ENCODE results near the gene KIF1A.

DNA sequence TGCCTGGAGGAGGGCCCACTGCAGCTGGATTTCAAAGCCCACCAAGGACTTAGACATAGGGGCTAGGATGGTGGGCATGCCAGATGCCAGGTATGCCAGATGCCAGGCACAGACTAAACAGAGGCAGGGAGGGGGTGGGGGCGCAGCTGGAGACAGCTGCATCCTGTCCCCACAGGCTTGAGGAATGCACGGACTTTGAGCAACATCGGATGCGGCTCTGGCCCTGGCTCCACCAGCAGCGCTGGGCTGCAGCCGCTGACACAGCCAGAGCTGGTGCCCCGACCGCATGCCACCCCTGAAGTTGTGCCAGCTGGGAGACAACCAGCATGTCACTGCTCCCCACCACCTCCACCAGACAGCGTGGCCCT, 88.9 kb downstream of the KIF1A start:
- TF ChIP-seq, protein P1, sequence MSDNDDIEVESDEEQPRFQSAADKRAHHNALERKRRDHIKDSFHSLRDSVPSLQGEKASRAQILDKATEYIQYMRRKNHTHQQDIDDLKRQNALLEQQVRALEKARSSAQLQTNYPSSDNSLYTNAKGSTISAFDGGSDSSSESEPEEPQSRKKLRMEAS (IDR thresholded peaks at IDR 0.05), result no peak
- TF ChIP-seq TAF1 (IDR thresholded peaks at IDR 0.05; ENCODE audit: low read depth) (no peak), EP300 (IDR thresholded peaks at IDR 0.05; ENCODE audit: borderline replicate concordance) (no peak), CEBPB (IDR thresholded peaks at IDR 0.05) (no peak), NFIC (IDR thresholded peaks at IDR 0.05) (no peak), CREB1 (IDR thresholded peaks at IDR 0.05; ENCODE audit: low read depth) (no peak), FOXM1 (IDR thresholded peaks at IDR 0.05; ENCODE audit: borderline replicate concordance, low read depth) (no peak), EGR1 (IDR thresholded peaks at IDR 0.05) (no peak), RAD21 (IDR thresholded peaks at IDR 0.05; ENCODE audit: low read depth) (no peak), TCF12 (IDR thresholded peaks at IDR 0.05; ENCODE audit: low read depth) (no peak)
- TF ChIP-seq, protein P2, sequence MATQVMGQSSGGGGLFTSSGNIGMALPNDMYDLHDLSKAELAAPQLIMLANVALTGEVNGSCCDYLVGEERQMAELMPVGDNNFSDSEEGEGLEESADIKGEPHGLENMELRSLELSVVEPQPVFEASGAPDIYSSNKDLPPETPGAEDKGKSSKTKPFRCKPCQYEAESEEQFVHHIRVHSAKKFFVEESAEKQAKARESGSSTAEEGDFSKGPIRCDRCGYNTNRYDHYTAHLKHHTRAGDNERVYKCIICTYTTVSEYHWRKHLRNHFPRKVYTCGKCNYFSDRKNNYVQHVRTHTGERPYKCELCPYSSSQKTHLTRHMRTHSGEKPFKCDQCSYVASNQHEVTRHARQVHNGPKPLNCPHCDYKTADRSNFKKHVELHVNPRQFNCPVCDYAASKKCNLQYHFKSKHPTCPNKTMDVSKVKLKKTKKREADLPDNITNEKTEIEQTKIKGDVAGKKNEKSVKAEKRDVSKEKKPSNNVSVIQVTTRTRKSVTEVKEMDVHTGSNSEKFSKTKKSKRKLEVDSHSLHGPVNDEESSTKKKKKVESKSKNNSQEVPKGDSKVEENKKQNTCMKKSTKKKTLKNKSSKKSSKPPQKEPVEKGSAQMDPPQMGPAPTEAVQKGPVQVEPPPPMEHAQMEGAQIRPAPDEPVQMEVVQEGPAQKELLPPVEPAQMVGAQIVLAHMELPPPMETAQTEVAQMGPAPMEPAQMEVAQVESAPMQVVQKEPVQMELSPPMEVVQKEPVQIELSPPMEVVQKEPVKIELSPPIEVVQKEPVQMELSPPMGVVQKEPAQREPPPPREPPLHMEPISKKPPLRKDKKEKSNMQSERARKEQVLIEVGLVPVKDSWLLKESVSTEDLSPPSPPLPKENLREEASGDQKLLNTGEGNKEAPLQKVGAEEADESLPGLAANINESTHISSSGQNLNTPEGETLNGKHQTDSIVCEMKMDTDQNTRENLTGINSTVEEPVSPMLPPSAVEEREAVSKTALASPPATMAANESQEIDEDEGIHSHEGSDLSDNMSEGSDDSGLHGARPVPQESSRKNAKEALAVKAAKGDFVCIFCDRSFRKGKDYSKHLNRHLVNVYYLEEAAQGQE (IDR thresholded peaks at IDR 0.05; ENCODE audit: low read depth), result no peak

All from Ishikawa (cell line).